ENCODE data around the gene HBP1. TPM values are rescaled to one million over a fixed set of nuclear protein-coding genes. Genes with fewer than 3 reads are reported as not detected.

HBP1 gene
- total RNA-seq, 1 experiment from 2014 or later = 31.0 TPM

- no peak for DNase-seq (ENCODE audit: low spot score)
- Mint-ChIP-seq H3K4me3 (no peak overlapping the region), H3K27ac (no peak overlapping the region; the same call in 1 of the 2 replicates), H3K27me3 (ENCODE audit: low read depth) (no peaks in the 10 kb centered on the region), H3K4me1 (peaks cover 30% of the 10 kb centered on the region), H3K36me3 (no peaks in the 10 kb centered on the region), H3K9me3 (no peaks in the 10 kb centered on the region)
- ChIA-PET POLR2A (no interaction called here), CTCF (interaction anchor here (2.6 kb wide), 1 partner anchor 15 kb away, joined by 14 read pairs; no protein-coding TSS in a partner anchor)
- TF ChIP-seq FOXJ3 (CRISPR knock-in tag; IDR thresholded peaks at IDR 0.05; ENCODE audit: borderline replicate concordance) (no peak), STAT6 (CRISPR knock-in tag; conservative IDR thresholded peaks at IDR 0.05; ENCODE audit: low read depth) (no peak), OVOL2 (CRISPR knock-in tag; IDR thresholded peaks at IDR 0.05; ENCODE audit: borderline replicate concordance) (no peak), HMGA2 (CRISPR knock-in tag; IDR thresholded peaks at IDR 0.05) (no peak), ZNF281 (CRISPR knock-in tag; IDR thresholded peaks at IDR 0.05) (no peak), TCF7 (CRISPR knock-in tag; IDR thresholded peaks at IDR 0.05; ENCODE audit: low read depth) (no peak), NR1H2 (CRISPR knock-in tag; IDR thresholded peaks at IDR 0.05) (no peak), GRHL2 (CRISPR knock-in tag; IDR thresholded peaks at IDR 0.05; ENCODE audit: insufficient replicate concordance, severe bottlenecking) (no peak)
- TF ChIP-seq, protein P1, sequence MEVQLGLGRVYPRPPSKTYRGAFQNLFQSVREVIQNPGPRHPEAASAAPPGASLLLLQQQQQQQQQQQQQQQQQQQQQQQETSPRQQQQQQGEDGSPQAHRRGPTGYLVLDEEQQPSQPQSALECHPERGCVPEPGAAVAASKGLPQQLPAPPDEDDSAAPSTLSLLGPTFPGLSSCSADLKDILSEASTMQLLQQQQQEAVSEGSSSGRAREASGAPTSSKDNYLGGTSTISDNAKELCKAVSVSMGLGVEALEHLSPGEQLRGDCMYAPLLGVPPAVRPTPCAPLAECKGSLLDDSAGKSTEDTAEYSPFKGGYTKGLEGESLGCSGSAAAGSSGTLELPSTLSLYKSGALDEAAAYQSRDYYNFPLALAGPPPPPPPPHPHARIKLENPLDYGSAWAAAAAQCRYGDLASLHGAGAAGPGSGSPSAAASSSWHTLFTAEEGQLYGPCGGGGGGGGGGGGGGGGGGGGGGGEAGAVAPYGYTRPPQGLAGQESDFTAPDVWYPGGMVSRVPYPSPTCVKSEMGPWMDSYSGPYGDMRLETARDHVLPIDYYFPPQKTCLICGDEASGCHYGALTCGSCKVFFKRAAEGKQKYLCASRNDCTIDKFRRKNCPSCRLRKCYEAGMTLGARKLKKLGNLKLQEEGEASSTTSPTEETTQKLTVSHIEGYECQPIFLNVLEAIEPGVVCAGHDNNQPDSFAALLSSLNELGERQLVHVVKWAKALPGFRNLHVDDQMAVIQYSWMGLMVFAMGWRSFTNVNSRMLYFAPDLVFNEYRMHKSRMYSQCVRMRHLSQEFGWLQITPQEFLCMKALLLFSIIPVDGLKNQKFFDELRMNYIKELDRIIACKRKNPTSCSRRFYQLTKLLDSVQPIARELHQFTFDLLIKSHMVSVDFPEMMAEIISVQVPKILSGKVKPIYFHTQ (CRISPR knock-in tag; IDR thresholded peaks at IDR 0.05) = no peak
- TF ChIP-seq, protein P2, sequence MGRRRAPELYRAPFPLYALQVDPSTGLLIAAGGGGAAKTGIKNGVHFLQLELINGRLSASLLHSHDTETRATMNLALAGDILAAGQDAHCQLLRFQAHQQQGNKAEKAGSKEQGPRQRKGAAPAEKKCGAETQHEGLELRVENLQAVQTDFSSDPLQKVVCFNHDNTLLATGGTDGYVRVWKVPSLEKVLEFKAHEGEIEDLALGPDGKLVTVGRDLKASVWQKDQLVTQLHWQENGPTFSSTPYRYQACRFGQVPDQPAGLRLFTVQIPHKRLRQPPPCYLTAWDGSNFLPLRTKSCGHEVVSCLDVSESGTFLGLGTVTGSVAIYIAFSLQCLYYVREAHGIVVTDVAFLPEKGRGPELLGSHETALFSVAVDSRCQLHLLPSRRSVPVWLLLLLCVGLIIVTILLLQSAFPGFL (CRISPR knock-in tag; IDR thresholded peaks at IDR 0.05; ENCODE audit: borderline replicate concordance) = no peak
- TF ChIP-seq, protein P3, sequence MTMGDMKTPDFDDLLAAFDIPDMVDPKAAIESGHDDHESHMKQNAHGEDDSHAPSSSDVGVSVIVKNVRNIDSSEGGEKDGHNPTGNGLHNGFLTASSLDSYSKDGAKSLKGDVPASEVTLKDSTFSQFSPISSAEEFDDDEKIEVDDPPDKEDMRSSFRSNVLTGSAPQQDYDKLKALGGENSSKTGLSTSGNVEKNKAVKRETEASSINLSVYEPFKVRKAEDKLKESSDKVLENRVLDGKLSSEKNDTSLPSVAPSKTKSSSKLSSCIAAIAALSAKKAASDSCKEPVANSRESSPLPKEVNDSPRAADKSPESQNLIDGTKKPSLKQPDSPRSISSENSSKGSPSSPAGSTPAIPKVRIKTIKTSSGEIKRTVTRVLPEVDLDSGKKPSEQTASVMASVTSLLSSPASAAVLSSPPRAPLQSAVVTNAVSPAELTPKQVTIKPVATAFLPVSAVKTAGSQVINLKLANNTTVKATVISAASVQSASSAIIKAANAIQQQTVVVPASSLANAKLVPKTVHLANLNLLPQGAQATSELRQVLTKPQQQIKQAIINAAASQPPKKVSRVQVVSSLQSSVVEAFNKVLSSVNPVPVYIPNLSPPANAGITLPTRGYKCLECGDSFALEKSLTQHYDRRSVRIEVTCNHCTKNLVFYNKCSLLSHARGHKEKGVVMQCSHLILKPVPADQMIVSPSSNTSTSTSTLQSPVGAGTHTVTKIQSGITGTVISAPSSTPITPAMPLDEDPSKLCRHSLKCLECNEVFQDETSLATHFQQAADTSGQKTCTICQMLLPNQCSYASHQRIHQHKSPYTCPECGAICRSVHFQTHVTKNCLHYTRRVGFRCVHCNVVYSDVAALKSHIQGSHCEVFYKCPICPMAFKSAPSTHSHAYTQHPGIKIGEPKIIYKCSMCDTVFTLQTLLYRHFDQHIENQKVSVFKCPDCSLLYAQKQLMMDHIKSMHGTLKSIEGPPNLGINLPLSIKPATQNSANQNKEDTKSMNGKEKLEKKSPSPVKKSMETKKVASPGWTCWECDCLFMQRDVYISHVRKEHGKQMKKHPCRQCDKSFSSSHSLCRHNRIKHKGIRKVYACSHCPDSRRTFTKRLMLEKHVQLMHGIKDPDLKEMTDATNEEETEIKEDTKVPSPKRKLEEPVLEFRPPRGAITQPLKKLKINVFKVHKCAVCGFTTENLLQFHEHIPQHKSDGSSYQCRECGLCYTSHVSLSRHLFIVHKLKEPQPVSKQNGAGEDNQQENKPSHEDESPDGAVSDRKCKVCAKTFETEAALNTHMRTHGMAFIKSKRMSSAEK (CRISPR knock-in tag; IDR thresholded peaks at IDR 0.05; ENCODE audit: borderline replicate concordance) = no peak
- TF ChIP-seq, protein P4, sequence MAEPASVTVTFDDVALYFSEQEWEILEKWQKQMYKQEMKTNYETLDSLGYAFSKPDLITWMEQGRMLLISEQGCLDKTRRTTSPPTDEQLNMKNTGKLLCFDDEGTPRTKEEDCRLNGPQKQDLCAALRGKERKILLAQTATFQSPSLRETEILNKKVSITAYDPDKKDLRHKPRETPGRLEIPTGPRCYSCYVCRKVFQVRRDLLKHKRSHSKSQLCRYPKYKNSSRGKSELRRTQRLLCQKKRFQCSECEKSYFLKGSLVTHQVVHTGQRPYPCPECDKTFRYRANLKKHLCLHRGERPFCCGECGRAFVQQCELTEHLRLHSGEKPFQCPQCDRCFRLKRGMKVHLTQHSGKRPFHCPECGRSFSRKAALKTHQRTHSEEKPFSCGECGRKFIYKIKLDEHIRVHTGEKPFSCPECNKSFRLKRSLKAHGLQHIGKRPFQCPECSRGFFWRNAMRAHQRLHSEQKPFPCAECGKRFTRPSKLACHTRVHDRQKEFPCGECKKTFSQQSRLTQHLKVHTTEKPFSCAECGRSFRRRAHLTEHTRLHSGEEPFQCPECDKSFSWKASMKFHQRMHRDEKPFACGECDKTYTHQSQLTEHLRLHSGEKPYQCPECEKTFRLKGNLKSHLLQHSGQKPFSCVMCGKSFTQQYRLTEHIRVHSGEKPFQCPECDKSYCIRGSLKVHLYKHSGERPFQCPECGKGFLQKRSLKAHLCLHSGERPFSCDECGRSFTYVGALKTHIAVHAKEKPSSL (CRISPR knock-in tag; conservative IDR thresholded peaks at IDR 0.05) = no peak
- no peak for ATAC-seq
These were observed 3.5 kb upstream of the HBP1 start for GRCh38 chr7:107165341-107165740.
